ENCODE data around the gene NVL.
"Not testable (repeated sequence)": the region's sequence is repeated elsewhere in the genome, so short reads cannot be mapped to it uniquely, and the experiment has no call there.

The NVL gene

DNA sequence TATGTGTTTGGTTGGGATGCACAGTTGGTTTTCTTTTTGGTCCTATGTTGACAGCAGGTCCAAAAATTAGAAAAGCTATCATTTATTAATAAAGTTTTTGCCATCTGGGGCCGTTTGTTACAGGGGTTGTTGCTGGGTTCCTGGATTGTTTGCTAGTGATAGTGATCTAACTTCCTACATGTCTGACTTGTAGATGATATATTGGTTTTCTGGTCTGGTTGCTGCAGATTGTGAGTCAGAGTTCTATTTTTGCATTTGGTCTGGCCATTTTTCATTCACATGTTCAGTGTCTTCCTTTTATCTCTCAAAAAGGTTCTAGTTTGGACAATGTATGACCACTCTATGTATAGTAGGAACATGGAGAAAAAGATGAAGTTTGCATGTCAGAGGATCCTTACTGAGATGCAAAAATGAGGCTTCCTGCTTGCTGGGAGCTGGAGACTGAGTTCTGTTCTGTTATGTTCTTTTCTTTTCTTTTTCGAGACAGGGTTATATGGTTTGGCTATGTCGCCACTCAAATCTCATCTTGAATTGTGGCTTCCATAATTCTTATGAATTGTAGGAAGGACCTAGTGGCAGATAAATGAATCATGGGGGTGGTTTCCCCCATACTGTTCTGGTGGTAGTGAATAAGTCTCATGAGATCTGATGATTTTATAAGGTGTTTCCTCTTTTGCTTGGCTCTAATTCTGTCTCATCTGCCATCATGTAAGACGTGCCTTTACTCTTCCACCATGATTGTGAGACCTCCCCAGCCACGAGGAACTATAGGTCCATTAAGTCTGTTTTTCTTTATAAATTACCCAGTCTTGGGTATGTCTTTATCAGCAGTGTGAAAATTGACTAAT is 4.2 kb upstream of the NVL start:
- DNase-seq: peak; percentile 56

DNA sequence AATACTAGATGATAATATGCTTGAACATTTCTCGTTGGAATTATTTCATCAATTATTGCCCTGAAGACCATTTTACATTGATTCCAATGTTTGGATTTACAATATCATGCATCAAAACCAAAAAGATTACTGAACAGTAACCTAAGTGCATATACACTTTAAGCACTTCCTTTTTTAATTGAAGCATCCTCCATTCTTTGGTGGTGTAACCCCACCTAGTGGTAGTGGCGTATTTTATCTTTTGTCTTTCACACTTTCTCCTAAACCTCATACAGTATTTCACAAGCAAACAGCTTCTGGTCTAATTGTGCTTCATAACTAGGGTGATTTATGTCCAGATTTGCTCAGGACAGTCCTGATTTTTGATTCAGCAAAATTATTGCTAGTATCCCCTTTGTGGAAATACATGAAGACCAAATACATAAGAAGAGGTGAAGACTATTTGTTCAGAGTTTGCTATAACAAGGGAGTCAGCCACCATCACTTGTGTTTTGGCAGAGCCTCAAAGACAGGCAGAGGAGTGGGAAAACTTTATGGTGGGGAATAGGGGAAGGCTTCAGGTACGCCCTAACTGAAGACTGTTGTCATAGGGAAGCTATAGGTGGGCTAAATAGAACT is 3.4 kb upstream of the NVL start:
- DNase-seq: peak; percentile 88

DNA sequence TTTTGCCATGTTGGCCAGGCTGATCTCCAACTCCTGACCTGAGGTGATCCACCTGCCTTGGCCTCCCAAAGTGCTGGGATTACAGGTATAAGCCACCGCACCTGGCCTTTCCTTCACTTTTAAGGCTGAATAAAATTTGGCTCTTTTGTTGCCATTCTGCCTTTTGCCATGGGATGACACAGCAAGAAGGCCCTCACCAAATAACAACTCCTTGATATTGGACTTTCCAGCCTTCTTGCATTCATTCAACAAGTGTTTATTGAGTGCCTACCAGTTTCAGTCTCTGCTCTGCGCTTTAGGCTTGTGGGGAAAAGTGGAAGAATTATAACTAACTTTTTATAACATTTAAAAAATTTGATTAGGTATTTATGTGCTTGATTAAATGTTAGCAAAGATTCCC is 1.9 kb upstream of the NVL start:
- no peak for DNase-seq

DNA sequence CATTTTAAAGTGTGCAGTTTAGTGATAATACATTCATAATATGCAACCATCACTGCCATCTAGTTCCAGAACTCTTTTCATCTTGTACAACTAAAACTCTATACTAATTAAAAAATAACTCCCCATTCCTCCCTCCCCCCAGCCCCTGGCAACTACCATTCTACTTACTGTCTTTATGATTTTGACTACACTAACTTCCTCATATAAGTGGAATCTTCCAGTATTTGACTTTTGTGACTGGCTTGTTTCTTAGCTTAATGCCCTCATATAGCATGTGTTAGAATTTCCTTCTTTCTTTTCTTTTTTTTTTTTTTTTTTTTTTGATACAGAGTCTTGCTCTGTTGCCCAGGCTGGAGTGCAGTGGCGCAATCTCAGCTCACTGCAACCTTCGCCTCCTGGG is 1.4 kb upstream of the NVL start:
- no peak for DNase-seq

DNA sequence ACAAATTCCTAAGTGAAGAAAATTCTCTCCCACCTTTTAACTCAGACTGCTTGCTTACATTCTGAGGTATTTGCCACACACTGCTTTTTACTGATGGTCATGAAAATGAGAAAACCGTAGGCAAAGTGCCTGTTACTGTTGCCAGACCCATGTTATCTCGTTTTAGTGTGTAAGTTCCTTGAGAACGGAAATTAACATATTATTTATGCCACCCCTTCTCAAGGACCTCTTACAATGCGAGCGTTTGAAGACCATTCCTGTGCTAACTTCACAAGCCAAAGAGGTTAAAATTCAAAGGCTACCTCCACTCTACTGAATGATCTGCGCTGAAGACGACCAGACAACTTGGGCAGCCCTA is 509 bp downstream of the NVL start:
- DNase-seq: no peak

DNA sequence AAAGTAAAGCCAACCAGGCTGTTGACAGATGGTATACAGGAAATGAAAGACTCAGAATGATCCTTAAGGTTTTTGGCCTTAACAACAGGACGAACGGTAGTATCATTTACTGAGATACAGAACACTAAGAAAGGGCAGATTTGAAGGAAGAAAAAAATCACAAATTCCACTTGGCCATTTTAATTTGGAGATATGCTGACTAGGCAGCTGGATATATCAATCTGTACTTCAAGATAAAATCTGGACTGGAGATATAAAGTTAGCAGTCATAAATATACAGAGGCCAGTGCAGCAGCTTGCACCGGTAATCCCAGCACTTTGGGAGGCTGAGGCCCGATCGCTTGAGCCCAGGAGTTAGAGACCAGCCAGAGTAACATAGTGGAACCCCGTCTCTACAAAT is 1.3 kb downstream of the NVL start:
- no peak for DNase-seq

DNA sequence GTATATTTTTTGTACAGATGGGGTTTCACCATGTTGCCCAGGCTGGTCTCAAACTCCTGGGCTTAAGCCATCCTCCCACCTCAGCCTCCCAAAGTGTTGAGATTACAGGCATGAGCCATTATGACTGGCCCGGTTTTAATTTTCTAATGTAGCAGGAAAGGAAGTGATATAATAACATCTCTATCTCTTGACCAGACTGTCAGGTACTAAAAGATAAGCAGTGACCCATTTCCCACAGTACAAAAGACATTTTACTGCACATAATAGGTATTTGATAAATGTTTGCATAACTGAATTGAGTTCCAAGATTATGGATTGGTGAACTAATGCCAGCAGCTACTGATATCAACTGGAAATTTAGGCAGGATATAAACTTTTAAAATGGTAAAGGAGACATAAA is 4.0 kb downstream of the NVL start:
- DNase-seq: no peak

DNA sequence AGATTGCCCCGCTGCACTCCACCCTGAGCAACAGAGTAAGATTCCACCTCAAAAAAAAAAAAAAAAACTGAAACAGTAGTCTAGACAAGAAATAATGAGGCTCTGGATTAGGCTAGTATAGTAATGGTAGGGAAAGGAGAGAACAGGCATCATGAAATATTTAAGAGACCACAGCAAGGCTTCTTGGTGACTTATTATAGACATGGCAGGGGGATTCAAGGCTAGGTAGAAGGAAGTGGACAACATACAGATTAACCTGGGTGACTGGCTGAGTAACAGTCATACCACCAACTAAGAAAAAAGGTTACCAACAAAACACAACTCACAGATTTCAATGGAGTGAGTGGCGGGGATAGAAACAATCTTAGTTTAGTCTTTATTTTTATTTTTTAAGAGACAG is 8.3 kb downstream of the NVL start:
- no peak for DNase-seq

DNA sequence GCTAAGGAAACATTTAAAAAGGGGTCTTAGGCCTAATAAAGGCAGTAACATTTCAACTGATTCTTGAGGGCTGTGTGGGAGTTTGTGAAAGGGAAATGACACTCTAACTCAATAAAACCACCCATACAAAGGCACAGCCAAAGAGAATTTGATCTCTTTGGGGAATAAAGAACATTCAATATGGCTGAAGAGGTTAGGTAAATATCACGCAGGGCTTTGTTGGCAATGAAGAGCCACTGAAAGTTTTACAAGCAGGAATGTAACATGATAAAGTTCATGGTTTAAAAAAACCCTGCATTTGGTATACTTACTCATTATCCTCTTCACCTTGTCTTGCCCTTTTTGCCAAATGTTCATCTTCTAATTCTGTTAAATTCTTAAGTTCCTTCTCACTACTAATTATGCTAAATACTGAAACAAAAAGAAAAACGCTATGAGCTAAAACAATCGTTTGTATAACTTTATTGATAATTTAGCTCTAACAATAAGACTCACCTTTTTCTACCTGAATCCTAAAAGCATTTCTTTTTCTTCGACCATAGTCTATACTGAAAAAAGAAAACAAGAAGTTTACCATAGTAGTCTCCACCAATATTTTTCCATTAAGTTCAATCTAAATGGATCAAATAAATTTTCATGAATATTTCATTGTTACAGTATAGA is 12.5 kb downstream of the NVL start:
- DNase-seq: no peak

DNA sequence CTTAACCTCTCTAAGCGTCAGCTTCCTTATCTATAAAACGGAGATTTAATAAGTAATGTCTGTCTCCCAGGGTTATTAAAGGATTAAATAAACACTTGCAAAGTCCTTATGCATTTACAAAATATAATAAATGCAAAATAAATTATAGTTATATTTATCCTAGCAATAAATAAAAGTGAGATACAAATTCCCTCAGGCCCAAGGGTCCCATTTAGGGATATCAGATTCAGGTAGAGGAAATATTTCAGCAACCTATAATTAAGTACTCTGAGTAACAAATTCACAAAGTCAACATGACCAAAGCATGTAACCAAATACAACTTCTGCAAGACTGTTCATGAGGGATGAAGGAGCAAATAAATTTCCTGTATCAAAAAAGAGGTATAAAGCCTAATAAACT is 17.9 kb downstream of the NVL start:
- no peak for DNase-seq

DNA sequence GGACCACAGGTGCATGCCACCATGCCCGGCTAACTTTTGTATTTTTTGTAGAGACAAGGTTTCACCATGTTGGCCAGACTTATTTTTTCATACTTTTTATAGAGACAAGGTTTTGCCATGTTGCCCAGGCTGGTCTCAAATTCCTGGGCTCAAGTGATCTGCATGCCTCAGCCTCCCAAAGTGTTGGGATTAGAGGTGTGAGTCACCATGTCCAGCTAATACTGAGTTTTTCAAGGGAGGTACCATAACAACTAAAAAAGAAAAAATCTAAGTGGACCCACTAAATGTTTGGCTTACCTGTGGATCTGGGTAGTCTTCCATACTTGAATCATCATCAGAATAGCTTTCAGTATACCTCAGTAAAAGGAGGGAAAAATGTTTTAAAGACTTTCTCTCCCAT is 18.5 kb downstream of the NVL start:
- not testable (repeated sequence) for DNase-seq

DNA sequence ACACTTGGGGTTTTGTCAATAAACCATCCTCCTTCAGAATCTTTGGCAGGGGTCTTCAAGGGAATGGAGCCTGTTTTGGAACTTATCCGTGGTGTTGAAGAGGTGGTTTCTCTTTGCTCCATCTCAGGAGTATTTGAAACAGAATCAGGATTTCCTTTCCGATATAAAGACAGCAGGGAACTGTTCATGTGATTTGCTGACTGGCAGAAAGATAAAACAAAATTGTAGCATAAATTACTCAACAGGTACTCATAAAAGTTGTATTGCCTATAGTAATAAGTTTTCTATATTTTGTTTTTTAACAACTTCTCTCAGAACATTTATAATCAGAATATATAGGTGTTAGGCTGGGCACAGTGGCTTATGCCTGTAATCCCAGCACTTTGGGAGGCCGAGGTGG is 21.9 kb downstream of the NVL start:
- no peak for DNase-seq

DNA sequence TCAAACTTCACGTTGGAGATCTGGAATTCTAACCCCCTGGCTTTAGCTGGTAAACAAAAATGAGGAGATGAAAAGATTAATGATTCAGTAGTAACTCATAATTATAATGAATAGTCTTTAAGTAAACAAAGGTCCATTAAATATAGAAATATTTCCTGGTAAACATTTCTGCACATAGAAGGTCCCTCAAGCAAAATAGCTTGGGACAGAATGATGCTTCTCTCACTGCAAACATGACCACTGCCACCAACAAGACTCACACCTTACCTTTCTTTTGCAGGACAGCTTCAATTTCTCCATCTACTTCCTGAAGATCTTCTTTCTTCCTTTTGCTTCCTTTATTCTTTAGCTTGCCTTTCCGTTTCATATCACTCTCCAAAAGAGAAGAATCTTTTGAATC is 25.2 kb downstream of the NVL start:
- no peak for DNase-seq

DNA sequence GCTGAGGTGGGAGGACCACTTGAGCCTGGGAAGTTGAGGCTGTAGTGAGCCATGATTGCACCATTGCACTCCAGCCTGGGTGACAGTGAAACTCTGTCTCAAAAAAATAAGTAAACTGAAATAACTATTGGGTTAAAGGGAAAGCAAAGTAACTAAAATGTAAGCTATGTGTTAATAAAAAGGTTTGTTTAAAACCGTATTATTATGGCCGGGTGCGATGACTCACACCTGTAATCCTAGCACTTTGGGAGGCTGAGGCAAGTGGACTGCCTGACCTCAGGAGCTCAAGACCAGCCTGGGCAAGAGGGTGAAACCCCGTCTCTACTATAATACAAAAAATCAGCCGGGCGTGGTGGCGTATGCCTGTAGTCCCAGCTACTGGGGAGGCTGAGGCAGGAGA is 27.0 kb downstream of the NVL start:
- no peak for DNase-seq

DNA sequence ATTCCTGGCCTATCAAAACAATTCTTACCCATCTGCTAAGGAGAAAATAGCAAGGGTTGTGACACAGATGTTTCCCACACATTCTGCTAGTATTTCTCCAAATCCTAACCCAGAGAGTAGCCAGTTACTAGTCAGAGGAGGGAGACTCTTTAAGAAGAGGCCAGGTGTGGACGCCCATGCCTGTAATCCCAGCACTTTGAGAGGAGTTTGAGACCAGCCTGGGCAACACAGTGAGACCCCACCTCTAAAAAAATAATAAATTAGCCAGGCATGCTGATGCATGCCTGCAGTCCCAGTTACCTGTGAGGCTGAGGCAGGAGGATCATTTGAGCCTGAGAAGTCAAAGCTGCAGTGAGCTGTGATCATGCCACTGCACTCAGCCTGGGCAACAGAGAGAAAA is 28.6 kb downstream of the NVL start:
- no peak for DNase-seq

DNA sequence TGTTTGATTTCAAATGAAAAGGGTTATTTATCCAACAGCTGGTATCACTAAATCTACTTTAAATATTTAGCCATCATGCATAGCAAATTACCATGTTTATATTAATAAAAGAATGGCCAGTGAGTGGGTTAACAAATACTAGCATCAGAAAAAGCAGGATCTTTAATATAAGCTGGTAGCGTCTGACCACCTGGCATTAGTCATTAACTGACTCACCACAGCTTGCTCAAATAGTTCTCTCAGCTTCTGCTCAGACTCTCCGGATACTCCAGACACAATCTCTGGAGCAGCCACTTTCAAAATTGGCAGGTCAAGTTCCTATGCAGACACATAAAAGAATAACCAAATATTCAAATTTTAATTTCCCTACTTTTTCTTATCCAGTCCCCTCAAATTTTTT is 29.6 kb downstream of the NVL start:
- no peak for DNase-seq

DNA sequence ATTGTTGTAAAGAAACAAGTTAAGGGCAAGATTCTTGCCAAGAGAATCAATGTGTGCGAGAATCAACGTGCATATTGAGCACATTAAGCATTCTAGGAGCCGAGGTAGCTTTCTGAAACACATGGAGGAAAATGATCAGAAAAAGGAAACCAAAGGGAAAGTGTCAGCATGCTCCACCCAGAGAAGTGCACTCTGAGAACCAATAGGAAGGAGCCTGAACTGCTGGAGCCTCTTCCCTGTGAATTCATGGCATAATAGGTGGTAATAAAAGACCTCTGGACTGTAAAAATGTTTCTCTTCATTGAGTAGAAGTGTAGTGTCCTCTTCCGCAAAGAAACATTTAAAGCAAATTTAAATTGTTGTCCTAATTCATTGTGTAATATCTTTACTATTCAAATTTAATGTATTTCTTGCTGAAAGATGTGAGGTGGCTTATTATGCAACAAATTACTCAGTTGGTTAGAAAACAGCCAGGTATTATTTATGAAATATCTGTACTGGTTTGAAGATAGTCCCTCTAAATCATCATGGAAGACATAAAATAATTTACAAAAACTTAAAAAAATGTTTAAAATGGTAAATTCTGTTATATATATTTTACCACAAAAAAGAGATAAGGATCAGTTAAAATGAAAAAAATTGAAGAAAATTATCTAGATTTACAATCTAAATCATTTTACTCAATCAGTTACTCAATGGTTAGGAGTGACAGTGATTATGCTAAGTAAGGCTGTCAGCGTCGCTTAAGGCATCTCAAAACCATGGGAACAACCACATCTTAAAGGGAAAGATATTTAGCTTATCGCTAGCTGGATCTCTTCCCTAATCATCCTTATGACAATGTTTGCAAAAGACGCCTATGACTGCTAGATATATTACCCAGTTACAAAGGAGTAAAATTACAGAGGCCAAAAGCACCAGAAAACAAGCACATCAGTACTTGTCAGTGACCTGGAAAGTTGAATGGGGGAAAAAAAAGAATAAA is 31.3 kb downstream of the NVL start:
- no peak for DNase-seq

DNA sequence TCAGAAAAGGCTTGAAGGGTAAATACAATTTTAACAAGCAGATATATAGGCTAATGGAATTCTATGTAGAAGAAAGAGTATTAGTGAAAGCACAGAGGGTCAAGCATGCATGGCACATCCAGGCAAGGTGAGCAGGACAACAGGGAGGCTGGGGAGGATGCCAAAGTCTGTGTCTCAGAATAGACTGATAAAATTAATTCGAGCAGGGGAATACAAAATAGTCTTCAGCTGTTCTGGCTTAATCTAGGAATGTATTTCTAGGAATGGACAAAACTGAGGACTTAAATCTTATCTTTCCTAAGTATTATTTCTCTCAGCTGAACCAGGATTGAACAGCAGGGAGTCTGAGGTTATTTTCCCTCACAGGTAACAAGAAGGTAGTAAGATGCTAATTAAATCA is 35.2 kb downstream of the NVL start:
- no peak for DNase-seq

DNA sequence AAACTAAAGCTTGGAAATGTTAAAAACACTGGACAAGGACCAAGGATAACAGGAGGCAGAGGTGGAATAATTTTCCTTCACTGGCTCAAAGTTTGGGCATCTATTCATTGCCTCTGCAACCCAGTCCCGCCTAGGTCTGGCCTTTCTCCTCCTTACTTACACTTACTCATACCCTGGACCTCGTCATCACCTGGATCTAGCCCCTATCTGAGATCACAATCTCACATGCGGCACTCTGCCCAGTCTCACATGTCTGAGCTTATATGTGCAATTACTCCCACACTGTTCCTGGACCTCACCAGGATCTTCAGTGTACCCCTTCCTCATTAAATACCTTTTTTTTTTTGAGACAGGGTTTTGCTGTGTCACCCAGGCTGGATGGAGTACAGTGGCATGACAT is 37.6 kb downstream of the NVL start:
- DNase-seq: no peak

DNA sequence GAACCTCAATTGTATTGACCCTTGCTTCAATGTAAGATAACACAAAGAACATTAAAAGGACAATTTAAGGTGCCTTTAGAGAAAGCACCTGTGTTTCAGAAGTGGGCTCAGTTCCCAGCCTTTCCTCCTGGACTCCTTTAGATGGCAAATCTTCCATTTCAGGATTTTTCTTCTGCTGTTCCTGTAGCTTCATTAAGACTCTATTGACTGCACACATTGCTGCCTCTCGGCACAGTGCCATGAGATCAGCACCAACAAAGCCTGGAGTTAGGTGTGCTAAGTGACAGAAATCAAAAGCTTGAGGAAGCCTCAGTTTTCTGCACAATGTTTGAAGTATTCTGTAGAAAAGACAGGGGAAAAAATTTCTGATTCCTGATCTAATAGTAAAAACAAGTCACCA is 40.6 kb downstream of the NVL start:
- DNase-seq: no peak

DNA sequence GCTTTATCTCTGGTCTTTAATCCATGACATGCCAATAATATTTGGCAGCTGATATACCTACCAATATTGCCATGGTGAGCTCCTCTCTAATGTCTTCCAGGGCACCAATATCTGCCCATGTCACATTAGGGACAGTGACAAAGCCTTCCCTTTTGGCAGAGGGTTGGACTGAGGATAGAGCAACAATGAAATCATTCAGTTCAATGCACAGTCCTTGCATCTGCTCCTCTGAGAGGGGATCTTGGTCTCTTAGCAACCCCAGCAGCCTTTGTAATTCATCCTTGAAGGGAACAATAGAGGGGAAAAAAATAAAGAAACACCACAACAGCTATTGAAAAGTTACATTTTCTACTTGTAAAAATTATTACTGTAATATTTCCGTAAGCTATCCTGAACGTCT is 42.3 kb downstream of the NVL start:
- DNase-seq: no peak

DNA sequence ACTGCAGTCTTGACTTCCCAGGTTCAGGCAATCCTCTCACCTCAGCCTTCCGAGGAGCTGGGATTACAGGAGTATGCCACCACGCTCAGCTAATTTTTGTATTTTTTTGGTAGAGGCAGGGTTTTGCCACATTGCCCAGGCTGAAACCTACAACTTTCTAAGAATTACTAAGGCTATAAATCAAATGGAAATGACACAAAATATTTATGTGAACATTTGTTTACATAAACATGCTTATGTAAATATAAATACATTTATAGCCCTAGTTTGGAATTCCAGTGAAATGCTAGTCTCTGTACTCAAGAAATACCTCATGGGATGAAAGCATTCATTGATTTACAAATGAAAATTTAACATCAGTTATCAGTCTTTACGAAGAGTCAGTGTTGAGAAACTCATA is 47.8 kb downstream of the NVL start:
- DNase-seq: no peak

DNA sequence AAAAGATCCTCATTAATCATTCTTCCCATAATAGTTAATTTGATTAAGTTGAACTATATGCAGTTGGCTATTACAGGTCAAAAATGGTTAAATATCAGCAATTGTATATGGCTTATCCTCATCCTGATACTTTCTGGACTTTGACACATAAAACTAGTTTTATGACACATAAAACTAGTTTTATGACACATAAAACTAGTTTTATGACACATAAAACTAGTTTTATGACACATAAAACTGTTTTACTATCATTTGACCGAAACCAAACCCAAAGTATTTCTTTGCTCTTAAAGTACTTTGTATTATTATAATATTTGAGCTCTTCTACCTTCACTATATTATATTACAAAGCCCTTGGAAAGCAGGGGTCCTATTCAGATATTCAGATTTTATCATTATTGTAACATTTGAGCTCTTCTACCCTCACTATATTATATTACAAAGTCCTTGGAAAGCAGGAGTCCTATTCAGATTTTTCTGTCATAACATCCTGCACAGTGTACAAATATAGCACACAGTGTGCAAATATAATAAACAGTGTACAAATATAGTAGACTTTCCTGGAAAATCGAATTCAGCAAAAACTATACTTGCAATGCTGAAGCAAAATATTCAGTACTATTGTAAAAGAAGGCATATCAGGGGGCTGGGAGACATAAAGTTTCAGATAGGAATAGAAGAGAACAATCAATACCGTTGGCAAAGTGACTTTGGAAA is 53.0 kb downstream of the NVL start:
- no peak for DNase-seq
